22Rv1 (cell line): ENCODE data around the gene FAM117B.

ENCODE experiments used
- CTCF ChIP-seq: fragments of 450-650 bp; IDR thresholded peaks from 2 replicates; pipeline ENCODE4 v1.5.1; 2017; ENCODE audit warnings: mild to moderate bottlenecking
- ZFX ChIP-seq: fragments of 450-650 bp; IDR thresholded peaks from 2 replicates; pipeline ENCODE4 v1.6.1; 2017; ENCODE audit warnings: antibody characterized with exemption, borderline replicate concordance

DNA sequence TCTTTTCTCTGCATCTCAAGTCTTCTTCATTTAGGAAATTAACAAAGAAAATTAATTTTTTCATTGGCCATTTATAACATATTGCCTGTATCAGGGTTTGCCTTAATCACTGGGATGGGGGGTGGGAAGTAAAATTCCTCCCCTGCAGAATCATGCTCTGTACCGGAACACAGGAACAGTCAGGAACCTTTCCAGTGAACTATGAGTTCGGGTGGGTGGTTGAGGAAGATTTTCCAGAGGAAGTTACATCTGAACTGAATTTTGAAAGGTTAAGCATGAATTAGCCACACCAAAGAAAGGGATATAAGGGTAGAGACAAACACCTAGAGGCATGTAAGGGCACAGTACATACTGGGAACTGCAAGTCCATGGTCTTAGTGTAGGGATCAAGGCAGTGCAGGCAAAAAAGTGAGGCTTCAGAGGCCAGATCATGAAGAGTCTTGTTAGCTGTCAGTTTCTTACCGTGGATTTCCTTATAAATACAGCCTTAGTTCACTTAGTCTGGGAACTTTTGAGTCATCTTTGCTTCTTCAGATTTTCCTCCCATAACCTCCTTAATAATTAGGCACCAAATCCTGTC lies 55.6 kb downstream of the FAM117B start:
- TF ChIP-seq CTCF = no peak
- no peak for TF ChIP-seq ZFX
